Measurements from ENCODE around the gene HTD2. TPM values are rescaled to one million over a fixed set of nuclear protein-coding genes. Genes with fewer than 3 reads are reported as not detected.

The HTD2 gene
- total RNA-seq, 1 experiment from 2014 or later = 11.4 TPM

GRCh38 chr3:58269356-58269755 lies 37.0 kb upstream of the HTD2 start:
- Mint-ChIP-seq H3K9me3 (no peaks in the 10 kb centered on the region), H3K27me3 (ENCODE audit: low read depth) (no peaks in the 10 kb centered on the region), H3K4me3 (no peak overlapping the region), H3K36me3 (no peaks in the 10 kb centered on the region), H3K27ac (no peak overlapping the region), H3K4me1 (no peaks in the 10 kb centered on the region)
- CTCF ChIA-PET = interaction anchor here (0.9 kb wide), 1 partner anchor 51 kb away, joined by 3 read pairs; no protein-coding TSS in a partner anchor
- ATAC-seq (no peak), DNase-seq (ENCODE audit: low spot score) (no peak)
- POLR2A ChIA-PET = no interaction called here
- TF ChIP-seq IRF1 (CRISPR knock-in tag; IDR thresholded peaks at IDR 0.05) (no peak), FOXK1 (CRISPR knock-in tag; IDR thresholded peaks at IDR 0.05) (no peak), AR (CRISPR knock-in tag; IDR thresholded peaks at IDR 0.05) (no peak), MXD4 (CRISPR knock-in tag; IDR thresholded peaks at IDR 0.05; ENCODE audit: borderline replicate concordance) (no peak), MLX (CRISPR knock-in tag; IDR thresholded peaks at IDR 0.05) (no peak), GTF2I (CRISPR knock-in tag; conservative IDR thresholded peaks at IDR 0.05) (no peak)

GRCh38 chr3:58270485-58270884 lies 35.8 kb upstream of the HTD2 start:
- H3K4me1 Mint-ChIP-seq = no peaks in the 10 kb centered on the region
- ChIA-PET POLR2A (no interaction called here), CTCF (interaction anchor here (0.6 to 1.2 kb wide), 4 partner anchors 22 to 103 kb away, joined by 3 to 4 read pairs (median 3); no protein-coding TSS in a partner anchor)
- H3K9me3 Mint-ChIP-seq = no peaks in the 10 kb centered on the region
- no peaks in the 10 kb centered on the region for H3K27me3 Mint-ChIP-seq (ENCODE audit: low read depth)
- ATAC-seq (no peak), DNase-seq (ENCODE audit: low spot score) (no peak)
- H3K4me3 Mint-ChIP-seq = no peak overlapping the region
- no peak overlapping the region for H3K27ac Mint-ChIP-seq
- peaks cover 3% of the 10 kb centered on the region for H3K36me3 Mint-ChIP-seq
- no peak for TF ChIP-seq FOXK1 (CRISPR knock-in tag; IDR thresholded peaks at IDR 0.05)
- no peak for TF ChIP-seq MLX (CRISPR knock-in tag; IDR thresholded peaks at IDR 0.05)
- TF ChIP-seq ZNF532 (CRISPR knock-in tag; IDR thresholded peaks at IDR 0.05; ENCODE audit: borderline replicate concordance) = no peak

GRCh38 chr3:58271901-58272501 lies 34.3 kb upstream of the HTD2 start:
- no peak for ATAC-seq
- H3K36me3 Mint-ChIP-seq = peaks cover 16% of the 10 kb centered on the region
- H3K4me3 Mint-ChIP-seq = no peak overlapping the region
- no peaks in the 10 kb centered on the region for H3K4me1 Mint-ChIP-seq
- POLR2A ChIA-PET = interaction anchor here (0.6 kb wide), 1 partner anchor 20 kb away, joined by 3 read pairs; no protein-coding TSS in a partner anchor
- TF ChIP-seq CTCF (IDR thresholded peaks at IDR 0.05) (no peak), ATF6 (CRISPR knock-in tag; IDR thresholded peaks at IDR 0.05) (no peak), SOX15 (CRISPR knock-in tag; IDR thresholded peaks at IDR 0.05) (no peak)
- H3K27ac Mint-ChIP-seq = no peak overlapping the region
- CTCF ChIA-PET = interaction anchor here (0.6 to 1.7 kb wide), 3 partner anchors 34 to 84 kb away, joined by 3 to 8 read pairs (median 5); partner anchors contain the start of genes HTD2 and RPP14
- H3K27me3 Mint-ChIP-seq (ENCODE audit: low read depth) = no peaks in the 10 kb centered on the region
- H3K9me3 Mint-ChIP-seq = peaks cover 7% of the 10 kb centered on the region; the same call in 1 of the 2 replicates
- DNase-seq (ENCODE audit: low spot score) = no peak
